Activated CD8-positive, alpha-beta memory T cell treated with anti-CD3 and anti-CD28 coated beads for 1 hour (primary cell): ENCODE data around the gene FSIP1.

Experiments used
- DNase-seq, 2 donors: peaks; one replicate each; pipeline ENCODE4 v3.0.0-alpha.2; 2020; ENCODE audit warnings: low read depth in 1 of 2; ENCODE audit errors: extremely low read depth in 1 of 2

The FSIP1 gene

DNA sequence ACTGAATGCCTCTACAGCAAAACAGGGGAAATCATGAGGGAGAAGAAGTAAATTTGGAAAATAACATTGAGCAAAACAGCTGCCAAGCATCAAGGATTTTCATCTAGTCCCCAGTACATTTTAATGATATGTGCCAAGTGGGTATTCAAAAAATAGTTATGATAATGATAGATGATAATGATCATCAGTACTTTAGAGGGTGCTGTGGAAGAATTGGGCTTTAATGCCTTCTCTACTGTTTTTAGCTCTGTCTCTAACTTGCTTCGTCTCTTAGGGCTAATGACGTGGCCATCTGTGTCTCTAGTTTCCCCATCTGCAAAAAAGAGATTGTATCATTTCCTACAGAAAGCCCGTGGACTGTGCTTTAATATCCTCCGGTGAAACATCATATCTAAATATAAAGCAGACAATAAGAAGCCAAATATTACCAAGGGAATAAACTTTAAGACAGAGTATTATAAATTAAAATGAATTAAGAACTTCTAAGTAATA is 10.2 kb upstream of the FSIP1 start:
- DNase-seq: no peak

DNA sequence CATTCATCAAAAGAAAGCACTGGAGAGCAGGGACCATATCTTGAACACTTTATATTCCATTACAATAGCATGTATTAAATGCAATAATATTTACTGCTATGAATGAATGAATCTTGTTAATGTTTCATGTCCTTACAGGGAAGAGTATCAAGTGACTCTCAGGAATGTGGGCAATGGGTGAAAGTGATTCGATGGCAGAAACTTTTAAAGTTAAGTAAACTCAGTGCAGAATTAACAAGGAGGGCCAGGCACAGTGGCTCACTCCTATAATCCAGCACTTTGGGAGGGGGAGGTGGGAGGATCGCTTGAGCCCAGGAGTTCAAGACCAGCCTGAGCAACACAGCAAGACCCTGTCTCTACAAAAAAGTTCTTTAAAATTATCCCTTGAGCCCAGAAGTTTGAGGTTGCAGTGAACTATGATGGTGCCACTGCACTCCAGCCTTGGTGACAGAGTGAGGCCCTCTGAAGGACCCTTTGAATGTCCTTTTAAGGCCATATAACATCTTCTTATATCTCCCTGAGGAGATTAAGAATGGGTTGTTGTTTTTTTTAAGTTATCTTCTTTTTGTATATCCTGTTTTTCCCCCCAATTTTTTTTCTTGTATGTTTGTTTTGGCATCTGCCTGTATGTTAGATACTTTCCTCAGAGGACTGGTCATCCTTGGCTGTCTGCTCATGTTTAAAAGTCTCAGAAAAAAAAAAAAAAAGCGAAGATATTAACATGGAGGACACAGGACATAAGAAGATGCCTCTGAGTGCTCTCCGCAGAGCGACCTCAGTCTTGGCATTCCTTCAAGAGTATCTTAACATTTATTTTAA is 9.6 kb upstream of the FSIP1 start:
- no peak for DNase-seq

DNA sequence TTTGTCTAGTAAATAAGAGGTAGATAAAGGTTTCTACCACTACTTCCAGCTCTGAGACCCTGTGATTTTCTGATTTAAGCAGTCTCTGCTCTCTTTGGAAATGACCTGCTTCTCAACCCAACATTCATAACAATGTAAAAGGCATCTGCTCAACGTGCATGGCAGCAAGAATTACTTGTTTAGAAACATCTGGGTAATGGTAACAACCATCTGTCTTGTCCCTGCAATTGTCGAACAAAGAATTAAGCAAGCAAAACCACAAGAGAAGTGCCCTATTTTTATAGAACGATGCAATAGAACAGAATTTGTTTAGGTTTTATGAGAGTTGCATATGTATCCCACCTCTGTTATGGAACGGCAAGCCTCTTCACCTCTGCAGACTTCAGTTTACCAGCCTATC is 7.1 kb upstream of the FSIP1 start:
- DNase-seq: no peak

DNA sequence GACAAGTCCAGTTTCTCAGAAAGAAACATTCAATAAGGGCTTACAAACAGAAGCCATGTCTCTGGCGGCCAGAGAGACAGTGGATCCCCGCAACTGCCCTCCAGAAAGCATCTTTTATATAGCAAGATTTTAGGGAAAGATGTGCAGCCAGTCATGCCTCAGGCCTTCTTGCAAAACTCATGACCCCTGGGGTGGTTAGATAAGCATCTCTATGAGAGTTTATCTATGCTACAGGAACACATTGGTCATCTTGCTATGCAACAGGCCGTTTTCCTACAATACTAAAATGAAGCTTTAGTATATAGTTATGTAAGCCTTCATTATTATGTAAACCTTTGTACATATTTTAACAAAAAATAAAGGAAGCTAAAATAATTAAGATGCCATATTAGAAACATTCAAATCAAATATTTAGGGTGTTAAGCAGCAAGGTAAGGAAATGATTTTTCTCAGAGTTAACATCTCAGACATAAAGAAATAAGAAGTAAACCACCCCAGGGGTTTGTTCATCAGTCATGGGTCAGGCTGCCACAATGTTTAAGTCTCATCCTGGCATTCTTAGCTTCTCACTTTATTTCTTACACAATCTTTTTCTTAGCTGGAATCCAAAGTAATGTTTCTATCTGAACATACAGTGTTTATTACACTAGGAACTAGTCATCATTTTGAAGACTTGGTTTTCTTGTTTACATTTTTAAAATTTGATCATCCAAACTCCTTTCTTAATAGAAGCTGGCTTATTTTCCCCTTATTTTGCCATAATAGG is 6.3 kb upstream of the FSIP1 start:
- DNase-seq: no peak

DNA sequence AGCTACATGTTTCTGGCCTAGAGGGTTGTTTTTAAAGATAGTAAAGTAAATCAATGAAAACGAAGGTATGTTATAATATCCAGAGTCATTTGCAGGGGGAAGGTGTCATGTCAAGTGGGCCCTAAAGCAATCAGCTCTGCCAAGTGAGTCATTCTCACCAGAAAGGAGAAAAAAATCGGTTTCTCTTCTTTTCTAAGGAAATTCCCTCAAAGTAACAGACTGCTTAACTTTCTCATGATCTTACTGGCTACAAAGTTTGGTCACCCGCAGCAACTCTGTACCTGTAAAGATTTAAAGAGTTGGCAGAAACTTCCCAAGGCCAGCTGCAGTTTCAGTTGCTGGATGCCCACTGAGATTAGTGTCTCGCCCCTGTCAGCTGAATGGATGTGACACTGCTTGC is 5.5 kb upstream of the FSIP1 start:
- no peak for DNase-seq

DNA sequence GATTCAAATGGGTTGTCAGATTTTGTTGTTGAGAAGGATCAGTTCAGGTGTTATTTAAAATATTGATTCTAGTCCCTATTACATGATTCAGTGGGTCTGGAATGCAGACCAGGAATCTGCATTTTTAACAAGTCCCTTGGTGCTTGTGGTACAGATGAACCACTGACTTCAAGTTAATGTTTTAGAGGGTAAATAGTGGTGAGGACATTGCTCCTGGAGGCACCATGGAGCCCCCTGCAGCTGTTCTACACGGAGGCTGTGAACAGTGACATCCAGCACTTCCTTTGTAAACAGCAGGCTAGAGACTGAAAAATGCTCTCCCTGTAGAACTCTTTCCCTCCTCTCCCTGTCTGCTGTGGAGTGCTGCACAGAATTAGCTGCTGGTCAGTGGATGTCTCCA is 4.8 kb upstream of the FSIP1 start:
- DNase-seq: no peak

DNA sequence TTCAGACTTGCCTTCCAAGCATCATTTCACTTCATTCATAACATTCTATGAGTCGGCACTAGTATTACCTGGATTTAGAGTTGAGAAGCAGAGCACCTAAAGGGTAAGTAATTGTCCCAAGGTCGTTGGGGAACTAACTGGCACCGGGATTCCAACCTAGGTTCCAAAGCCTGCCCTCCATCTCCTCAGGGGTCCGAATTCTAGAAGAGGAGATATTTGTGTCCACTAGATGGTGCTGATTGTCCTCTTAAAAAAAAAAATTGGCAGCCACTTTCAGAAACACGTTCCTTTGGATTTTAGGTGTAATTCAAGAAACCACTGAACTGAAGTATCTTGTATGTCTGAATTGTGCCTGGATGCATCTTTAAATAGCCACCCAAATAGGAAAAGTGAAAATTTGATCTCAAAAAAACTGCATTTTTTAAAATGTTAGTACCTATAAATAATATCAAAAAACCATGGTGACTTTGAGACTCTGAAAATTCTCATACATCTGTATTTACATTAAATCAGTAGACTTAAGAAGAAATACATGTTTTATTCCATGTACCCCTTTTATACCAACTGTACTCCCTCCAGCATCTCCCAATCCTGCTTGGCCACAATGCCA is 3.9 kb upstream of the FSIP1 start:
- DNase-seq: no peak

DNA sequence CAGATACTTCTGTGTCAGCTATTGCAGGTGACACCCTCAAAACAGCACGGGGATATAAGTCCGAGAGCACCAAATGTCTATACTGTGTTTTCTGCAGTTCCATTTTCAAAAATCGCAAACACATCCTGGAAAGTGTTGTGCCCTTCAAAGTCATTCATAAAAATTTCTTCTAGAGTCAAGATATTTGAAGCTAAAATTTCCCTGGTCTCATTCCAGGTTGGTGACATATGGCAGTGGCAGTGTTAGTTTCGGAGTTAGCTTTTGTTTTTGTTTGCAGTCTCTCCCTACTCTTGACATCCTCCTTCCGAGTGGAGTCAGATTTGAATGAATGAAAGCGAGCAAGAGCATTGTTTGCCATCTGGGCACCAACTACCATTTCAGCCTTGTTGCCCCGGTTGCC is 3.2 kb upstream of the FSIP1 start:
- DNase-seq: no peak

DNA sequence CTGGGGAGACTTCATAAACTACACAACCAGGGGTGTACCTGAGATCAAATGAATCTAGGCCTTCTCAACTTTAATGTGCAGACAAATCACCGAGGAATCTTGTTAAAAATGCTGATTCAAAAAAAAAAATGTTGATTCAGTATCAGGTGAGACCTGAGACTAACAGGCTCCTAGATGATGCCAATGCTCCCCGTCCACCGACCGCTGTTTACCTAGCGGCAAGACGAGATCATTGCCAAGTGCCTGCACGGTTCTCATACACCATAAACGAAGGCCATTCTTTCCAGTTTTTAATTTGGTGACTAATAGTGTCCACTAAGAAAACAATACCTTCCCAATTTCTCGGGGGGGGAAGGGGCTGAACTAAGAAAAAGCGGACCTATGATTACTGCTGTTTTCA is 2.5 kb upstream of the FSIP1 start:
- DNase-seq: no peak

DNA sequence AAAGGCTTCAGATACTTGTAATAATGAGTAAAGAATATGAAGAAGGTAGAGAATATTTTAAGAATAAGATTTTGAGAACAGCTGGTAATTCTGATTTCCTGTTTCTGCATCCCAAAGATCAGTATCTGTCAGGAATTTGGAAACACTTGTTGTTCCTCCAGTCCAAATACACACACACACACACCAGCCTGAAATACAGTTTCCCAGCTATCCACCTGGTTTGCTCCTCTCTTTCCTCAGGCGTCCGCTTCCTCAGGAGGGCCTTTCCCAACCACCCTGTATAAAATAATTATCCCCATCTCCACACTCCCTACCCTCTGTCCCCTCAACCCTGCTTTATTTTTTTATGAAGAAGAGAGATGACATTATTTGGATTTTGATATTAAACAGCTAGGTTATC is 2.0 kb upstream of the FSIP1 start:
- no peak for DNase-seq

DNA sequence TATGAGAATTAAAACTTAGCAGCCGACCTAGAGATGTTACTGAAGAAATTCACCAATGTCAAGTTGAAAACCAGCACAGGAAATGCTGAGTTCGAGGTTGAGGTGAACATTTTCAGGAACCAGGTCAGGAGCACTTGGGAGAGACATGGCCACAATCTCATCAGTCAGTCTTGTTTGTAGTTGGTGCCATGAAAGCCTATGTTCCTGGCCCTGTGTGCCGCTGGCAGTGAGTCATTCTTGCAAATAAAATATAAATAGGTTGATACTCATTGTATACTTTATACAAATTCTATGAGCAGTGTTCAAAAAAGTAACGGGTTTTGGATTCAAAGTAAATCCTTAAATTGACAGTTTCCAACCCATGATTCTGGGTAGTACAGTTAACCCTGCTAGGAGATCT is 1.5 kb upstream of the FSIP1 start:
- DNase-seq: no peak

DNA sequence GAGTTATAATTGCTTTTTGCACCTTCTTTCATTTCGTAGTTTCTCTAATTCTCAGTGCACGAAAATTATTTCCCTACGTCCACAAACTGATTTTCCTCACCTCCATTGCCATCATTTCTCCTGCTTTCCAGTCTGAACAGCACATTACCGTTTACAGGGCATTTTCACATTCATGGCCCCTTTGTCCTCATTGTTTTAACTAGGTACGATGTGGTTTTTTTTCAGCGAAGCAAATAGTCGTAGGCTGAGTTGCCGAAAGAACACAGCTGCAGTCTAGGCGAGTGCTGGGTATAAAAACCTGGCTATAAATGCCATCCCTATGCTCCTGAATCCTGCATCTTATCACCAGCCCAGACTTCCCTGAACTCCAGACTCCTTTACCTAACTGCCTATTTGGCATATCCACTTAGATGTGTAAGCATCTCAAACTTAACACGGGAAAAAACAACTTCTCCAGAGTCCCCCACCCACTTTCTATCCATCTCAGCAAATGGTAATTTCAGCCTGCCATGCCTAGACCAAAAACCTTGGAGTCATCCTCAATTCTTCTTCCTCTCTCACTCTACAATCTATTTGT is 691 bp upstream of the FSIP1 start:
- no peak for DNase-seq

DNA sequence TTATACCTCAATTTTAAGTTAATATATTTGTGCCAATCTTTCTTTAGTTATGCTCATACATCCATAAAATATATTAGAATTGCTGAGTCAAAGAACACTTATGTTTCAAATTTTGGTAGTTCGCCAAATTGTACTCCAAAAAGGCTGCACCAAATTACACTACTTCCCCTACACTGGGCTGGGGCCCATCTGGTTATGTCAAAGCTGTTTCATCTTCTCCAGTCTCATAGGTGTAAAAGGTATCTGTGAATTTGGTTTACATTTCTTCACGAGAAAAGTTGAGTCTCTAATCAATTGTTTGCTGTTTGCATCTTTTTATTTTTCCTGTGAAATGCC is 706 bp downstream of the FSIP1 start:
- no peak for DNase-seq

DNA sequence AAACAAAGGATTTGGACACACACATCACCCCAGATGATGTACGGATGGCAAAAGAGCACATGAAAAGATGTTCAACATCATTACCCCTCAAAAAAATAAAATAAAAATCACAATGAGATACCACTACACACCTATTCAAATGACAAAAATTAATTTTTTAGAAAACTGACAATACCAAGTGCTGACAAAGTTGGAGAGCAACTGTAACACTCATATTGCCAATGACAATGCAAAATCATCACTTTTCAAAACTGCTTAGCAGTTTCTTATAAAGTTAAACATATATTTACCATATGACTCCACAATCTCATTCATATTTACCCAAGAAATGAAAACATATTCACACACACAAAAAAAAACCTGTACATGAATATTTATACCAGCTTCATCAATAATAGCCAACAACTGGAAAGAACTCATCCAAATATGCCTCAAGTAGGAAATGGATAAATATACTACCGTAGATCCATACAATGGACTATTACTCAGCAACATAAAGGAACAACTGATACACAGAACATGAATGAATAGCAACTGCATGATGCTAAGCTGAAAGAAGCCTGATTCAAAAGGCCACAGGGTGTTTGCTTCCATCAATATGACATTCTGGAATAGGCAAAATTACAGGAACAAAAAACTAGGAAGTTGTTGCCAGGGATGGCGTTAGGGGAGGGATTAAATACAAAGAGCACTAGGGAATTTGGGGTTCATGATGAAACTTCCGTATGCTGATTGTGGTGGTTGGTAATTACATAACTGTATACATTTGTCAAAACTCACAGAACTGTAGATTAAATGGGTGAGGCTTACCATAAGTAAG is 1.3 kb downstream of the FSIP1 start:
- no peak for DNase-seq

DNA sequence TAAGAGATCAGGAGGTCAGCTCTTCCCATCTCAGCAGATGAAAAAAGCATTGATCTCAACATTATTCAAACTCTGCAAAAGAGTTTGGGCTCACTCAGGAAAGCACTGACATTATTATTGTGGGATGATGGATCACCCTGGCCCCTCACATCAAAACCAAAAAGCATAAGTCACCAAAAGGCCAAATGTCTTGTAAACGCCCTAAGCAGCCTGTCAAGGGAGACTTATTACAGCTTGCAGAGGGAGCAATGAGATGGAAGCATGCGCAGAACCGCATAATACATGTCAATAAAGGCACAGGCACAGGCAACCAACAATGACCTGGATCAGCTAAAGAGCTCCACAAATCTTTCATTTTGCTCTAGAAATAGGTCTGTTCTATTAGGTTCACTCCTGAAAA is 4.6 kb downstream of the FSIP1 start:
- DNase-seq: no peak

DNA sequence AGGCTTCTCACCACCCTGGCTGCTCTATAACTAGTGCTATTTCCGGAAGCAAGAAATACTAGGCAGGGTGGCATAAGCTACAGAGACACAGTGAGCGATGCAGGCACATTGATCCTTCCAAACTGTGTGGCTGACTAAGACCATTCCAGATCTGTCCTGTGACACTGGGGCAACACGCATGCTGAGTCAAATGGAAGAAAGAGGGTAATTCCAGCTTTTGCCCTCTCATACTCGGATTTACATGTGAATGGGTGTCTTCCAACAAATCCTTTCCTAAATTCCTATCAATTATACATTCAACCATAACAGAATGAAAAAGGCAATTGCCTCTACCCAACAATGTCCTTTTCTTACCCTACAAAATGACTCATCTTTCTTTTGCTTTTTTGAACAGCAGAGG is 5.1 kb downstream of the FSIP1 start:
- DNase-seq: no peak

DNA sequence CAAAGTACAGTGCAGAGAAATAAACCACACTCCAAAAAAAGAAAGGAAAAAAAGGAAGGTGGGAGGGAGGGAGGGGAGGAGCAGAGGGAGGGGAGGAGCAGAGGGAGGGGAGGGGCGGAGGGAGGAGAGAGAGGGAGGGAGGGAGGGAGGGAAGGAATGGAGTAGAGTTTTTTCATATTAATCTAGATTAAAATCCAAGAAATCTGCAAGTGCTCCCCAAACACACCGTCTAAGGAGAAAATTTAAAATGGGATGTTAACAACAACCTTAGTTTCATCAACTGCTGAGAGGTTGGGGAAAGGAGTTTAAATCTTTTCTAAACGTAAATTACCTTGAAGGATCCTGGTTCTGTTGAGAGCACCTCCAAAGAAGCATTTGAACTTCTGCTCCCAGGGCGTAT is 6.6 kb downstream of the FSIP1 start:
- no peak for DNase-seq

DNA sequence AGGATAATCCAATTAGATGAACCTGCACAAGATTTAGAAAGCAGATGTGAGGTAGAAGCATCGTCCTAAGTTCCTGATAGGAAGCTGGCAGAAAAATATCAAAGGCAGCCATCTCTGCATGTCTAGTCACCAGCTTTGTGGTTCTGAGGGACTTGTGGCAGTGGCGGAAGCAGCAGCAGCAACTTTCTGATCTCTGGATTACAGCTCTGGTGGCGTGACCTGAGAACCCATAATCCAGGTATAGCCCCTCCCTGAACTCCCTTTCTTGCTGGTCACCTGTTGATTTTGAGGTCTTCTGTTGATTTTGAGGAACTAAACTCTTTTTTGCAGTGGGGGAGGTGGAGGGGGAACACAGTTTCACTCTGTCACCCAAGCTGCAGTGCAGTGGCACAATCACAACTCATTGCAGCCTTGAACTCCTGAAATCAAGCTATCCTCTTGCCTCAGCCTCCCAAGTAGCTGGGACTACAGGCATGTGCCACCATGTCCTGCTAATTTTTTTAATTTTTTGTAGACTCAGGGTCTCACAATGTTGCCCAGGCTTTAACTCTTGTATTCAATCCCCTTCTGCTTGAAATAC is 7.9 kb downstream of the FSIP1 start:
- no peak for DNase-seq

DNA sequence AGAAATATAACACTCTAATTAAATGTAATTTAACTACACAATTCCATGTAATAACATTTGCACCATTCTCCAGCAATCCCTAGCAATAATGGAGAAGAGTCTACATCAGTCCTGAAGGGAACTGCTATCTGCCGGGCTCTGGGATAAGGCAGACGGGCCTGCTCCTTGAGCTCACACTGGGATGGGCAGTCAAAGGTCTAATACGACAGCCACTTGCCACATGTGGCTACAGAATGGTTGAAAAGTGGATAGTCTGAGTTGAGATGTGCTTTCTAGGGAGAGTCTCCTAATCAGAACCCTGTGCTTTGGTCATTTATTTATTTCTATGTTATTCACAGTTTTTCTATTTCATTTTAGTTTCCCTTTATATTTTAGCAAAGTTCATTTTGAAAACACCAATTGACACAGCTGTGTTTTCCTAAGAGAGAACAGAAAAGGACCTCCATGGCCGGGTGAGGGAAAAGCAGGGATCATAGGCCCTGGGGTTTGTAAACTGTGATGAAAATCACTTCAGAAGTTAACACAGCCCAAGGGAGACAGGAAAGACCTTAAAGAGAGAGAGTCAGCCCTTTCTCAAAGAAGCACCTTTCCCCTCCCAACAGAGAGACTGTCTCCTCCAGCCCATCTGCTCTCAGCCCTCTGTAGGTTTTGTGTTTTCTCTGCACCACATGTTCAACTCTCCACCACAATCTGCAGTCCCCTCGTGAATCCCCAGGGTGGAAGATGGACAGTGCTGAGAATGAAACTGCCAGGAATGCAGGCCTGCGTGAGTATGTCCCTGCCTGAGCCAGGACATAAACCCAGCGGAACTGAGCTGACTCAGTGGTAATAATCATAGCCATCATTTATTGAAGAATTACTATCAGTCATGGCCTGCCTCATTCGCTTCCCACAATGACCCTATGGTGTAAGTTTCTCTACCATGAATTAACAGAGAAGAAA is 11.6 kb downstream of the FSIP1 start:
- DNase-seq: no peak
